ENCODE results near the gene PRPH2.
"Not testable (repeated sequence)": the region's sequence is repeated elsewhere in the genome, so short reads cannot be mapped to it uniquely, and the experiment has no call there.

The PRPH2 gene

GRCh38 chr6:42693725-42694323 is 28.6 kb downstream of the PRPH2 start:
- no peak for TF ChIP-seq POLR2A (IDR thresholded peaks at IDR 0.05; ENCODE audit: low read depth, low read length)
- TF ChIP-seq POLR2AphosphoS5 (IDR thresholded peaks at IDR 0.05; ENCODE audit: low read depth, low read length): no peak
- no peak for TF ChIP-seq TAF1 (IDR thresholded peaks at IDR 0.05; ENCODE audit: borderline replicate concordance, low read depth, low read length)
- FAIRE-seq (no peak), DNase-seq (ENCODE audit: insufficient read length) (no peak)

- DNase-seq (ENCODE audit: insufficient read length) (no peak), FAIRE-seq (no peak)
- TF ChIP-seq POLR2A (IDR thresholded peaks at IDR 0.05; ENCODE audit: low read depth, low read length): no peak
- no peak for TF ChIP-seq TAF1 (IDR thresholded peaks at IDR 0.05; ENCODE audit: borderline replicate concordance, low read depth, low read length)
- TF ChIP-seq POLR2AphosphoS5 (IDR thresholded peaks at IDR 0.05; ENCODE audit: low read depth, low read length): no peak
These were observed 30.1 kb downstream of the PRPH2 start for GRCh38 chr6:42692137-42692911.

GRCh38 chr6:42690872-42691271 is 31.5 kb downstream of the PRPH2 start:
- FAIRE-seq (no peak), DNase-seq (ENCODE audit: insufficient read length) (no peak)
- TF ChIP-seq TAF1 (IDR thresholded peaks at IDR 0.05; ENCODE audit: borderline replicate concordance, low read depth, low read length) (no peak), POLR2AphosphoS5 (IDR thresholded peaks at IDR 0.05; ENCODE audit: low read depth, low read length) (no peak), POLR2A (IDR thresholded peaks at IDR 0.05; ENCODE audit: low read depth, low read length) (no peak)

GRCh38 chr6:42690151-42690702 is 32.2 kb downstream of the PRPH2 start:
- TF ChIP-seq POLR2A (IDR thresholded peaks at IDR 0.05; ENCODE audit: low read depth, low read length): no peak
- DNase-seq (ENCODE audit: insufficient read length) (no peak), FAIRE-seq (no peak)

- FAIRE-seq (no peak), DNase-seq (ENCODE audit: insufficient read length) (no peak)
- TF ChIP-seq TAF1 (IDR thresholded peaks at IDR 0.05; ENCODE audit: borderline replicate concordance, low read depth, low read length): no peak
- TF ChIP-seq POLR2AphosphoS5 (IDR thresholded peaks at IDR 0.05; ENCODE audit: low read depth, low read length): no peak
- TF ChIP-seq POLR2A (IDR thresholded peaks at IDR 0.05; ENCODE audit: low read depth, low read length): no peak
These were observed 33.0 kb downstream of the PRPH2 start for GRCh38 chr6:42689371-42689770.

- FAIRE-seq (no peak), DNase-seq (ENCODE audit: insufficient read length) (no peak)
- TF ChIP-seq POLR2A (IDR thresholded peaks at IDR 0.05; ENCODE audit: low read depth, low read length): no peak
- no peak for TF ChIP-seq POLR2AphosphoS5 (IDR thresholded peaks at IDR 0.05; ENCODE audit: low read depth, low read length)
- no peak for TF ChIP-seq TAF1 (IDR thresholded peaks at IDR 0.05; ENCODE audit: borderline replicate concordance, low read depth, low read length)
These were observed 34.1 kb downstream of the PRPH2 start for GRCh38 chr6:42688281-42688680.

- DNase-seq (ENCODE audit: insufficient read length): no peak
- no peak for FAIRE-seq
These were observed 43.0 kb downstream of the PRPH2 start for GRCh38 chr6:42679358-42679757.

GRCh38 chr6:42674780-42675179 is 47.6 kb downstream of the PRPH2 start:
- FAIRE-seq (no peak), DNase-seq (ENCODE audit: insufficient read length) (no peak)
- TF ChIP-seq POLR2AphosphoS5 (IDR thresholded peaks at IDR 0.05; ENCODE audit: low read depth, low read length) (no peak), POLR2A (IDR thresholded peaks at IDR 0.05; ENCODE audit: low read depth, low read length) (no peak)

More at GRCh38 chr6:42679358-42679757, 43.0 kb downstream of the PRPH2 start:
- TF ChIP-seq TAF1 (IDR thresholded peaks at IDR 0.05; ENCODE audit: borderline replicate concordance, low read depth, low read length): no peak
- TF ChIP-seq POLR2A (IDR thresholded peaks at IDR 0.05; ENCODE audit: low read depth, low read length): no peak
- TF ChIP-seq POLR2AphosphoS5 (IDR thresholded peaks at IDR 0.05; ENCODE audit: low read depth, low read length): no peak

GRCh38 chr6:42674368-42674767 is 48.0 kb downstream of the PRPH2 start:
- not testable (repeated sequence) for FAIRE-seq; DNase-seq (ENCODE audit: insufficient read length)

GRCh38 chr6:42664718-42665117 is 57.7 kb downstream of the PRPH2 start:
- DNase-seq (ENCODE audit: insufficient read length) (no peak), FAIRE-seq (no peak)
- TF ChIP-seq POLR2AphosphoS5 (IDR thresholded peaks at IDR 0.05; ENCODE audit: low read depth, low read length): no peak
- TF ChIP-seq TAF1 (IDR thresholded peaks at IDR 0.05; ENCODE audit: borderline replicate concordance, low read depth, low read length): no peak

GRCh38 chr6:42661540-42662153 is 60.8 kb downstream of the PRPH2 start:
- no peak for TF ChIP-seq POLR2A (IDR thresholded peaks at IDR 0.05; ENCODE audit: low read depth, low read length)
- DNase-seq (ENCODE audit: insufficient read length): peak; percentile 11

GRCh38 chr6:42659806-42660205 is 62.6 kb downstream of the PRPH2 start:
- no peak for TF ChIP-seq TAF1 (IDR thresholded peaks at IDR 0.05; ENCODE audit: borderline replicate concordance, low read depth, low read length)
- TF ChIP-seq POLR2A (IDR thresholded peaks at IDR 0.05; ENCODE audit: low read depth, low read length): no peak
- TF ChIP-seq POLR2AphosphoS5 (IDR thresholded peaks at IDR 0.05; ENCODE audit: low read depth, low read length): no peak
- DNase-seq (ENCODE audit: insufficient read length): no peak
- FAIRE-seq: no peak

More at GRCh38 chr6:42661540-42662153, 60.8 kb downstream of the PRPH2 start:
- peak; percentile 90 for FAIRE-seq
